ENCODE results near the gene COMMD6. TPM values are rescaled to one million over a fixed set of nuclear protein-coding genes. Genes with fewer than 3 reads are reported as not detected.
A peak's percentile ranks its signal among the peaks of the same experiment; 100 is the strongest.
"Not testable (repeated sequence)": the region's sequence is repeated elsewhere in the genome, so short reads cannot be mapped to it uniquely, and the experiment has no call there.

The COMMD6 gene
- total and polyA plus RNA-seq, 8 donors = 15.4 to 372 (median 152) TPM

GRCh38 chr13:75554464-75554863 is 16.8 kb upstream of the COMMD6 start:
- 93 to 100% (median 96%) methylated on average over 1 of the region's 1 CpG for WGBS, 5 donors
- no peak for DNase-seq
- H3K27ac ChIP-seq = no peak overlapping the region
- no peaks in the 10 kb centered on the region for H3K27me3 ChIP-seq
- intact Hi-C loops (cut with DNase I; ENCODE audit: low total_unique reads) = no loop called here
- peaks cover 0 to 22% (median 19%) of the 10 kb centered on the region in 4 donors for H3K36me3 ChIP-seq
- TF ChIP-seq EP300 (IDR thresholded peaks at IDR 0.05) = no peak
- no peak for TF ChIP-seq POLR2AphosphoS5 (IDR thresholded peaks at IDR 0.05)
- H3K4me1 ChIP-seq = peaks cover 13 to 42% (median 22%) of the 10 kb centered on the region in 4 donors
- no peak overlapping the region for H3K4me3 ChIP-seq
- H3K9me3 ChIP-seq = no peaks in the 10 kb centered on the region

GRCh38 chr13:75550159-75550567 is 12.5 kb upstream of the COMMD6 start:
- DNase-seq = peak in 1 of 2 donors; percentile 79
- TF ChIP-seq EP300 (IDR thresholded peaks at IDR 0.05) = no peak
- no peak for TF ChIP-seq POLR2A (IDR thresholded peaks at IDR 0.05)
- no peak for TF ChIP-seq CTCF (IDR thresholded peaks at IDR 0.05)
- TF ChIP-seq POLR2AphosphoS5 (IDR thresholded peaks at IDR 0.05) = no peak
- WGBS, 5 donors = 0 to 4% (median 1%) methylated on average over 10 of the region's 10 CpGs
- Histone ChIP-seq H3K27me3 (no peaks in the 10 kb centered on the region), H3K4me1 (peaks cover 9 to 32% (median 17%) of the 10 kb centered on the region in 4 donors), H3K4me3 (peak overlapping the region; percentile 66 to 99 (median 88)), H3K36me3 (peaks cover 0 to 20% (median 14%) of the 10 kb centered on the region in 4 donors), H3K9me3 (no peaks in the 10 kb centered on the region), H3K27ac (peak overlapping the region; percentile 78 to 88 (median 84))
- intact Hi-C loops (cut with DNase I; ENCODE audit: low total_unique reads) = no loop called here

GRCh38 chr13:75549262-75550158 is 11.9 kb upstream of the COMMD6 start, which contains the start of gene UCHL3:
UCHL3 (plus strand) TSS chr13:75549791; CDS start chr13:75549821, 30 bp downstream.
- peak within 1 kb of the TSS; percentile 78 to 88 (median 84) for H3K27ac ChIP-seq
- WGBS, 5 donors = 0 to 1% (median 0%) methylated on average over 56 to 74 of the region's 74 CpGs
- H3K4me3 ChIP-seq = peak within 1 kb of the TSS; percentile 66 to 99 (median 88)
- H3K36me3 ChIP-seq = peaks cover 0 to 13% (median 8%) of the 10 kb centered on the region in 4 donors
- no peaks in the 10 kb centered on the region for H3K9me3 ChIP-seq
- peaks cover 9 to 32% (median 17%) of the 10 kb centered on the region in 4 donors for H3K4me1 ChIP-seq
- intact Hi-C loops (cut with DNase I; ENCODE audit: low total_unique reads) = no loop called here
- no peaks in the 10 kb centered on the region for H3K27me3 ChIP-seq
- TF ChIP-seq CTCF (IDR thresholded peaks at IDR 0.05) = peak in 5 of 7 experiments; percentile 78 to 96 (median 90)
- TF ChIP-seq POLR2A (IDR thresholded peaks at IDR 0.05) = no peak
- no peak for TF ChIP-seq EP300 (IDR thresholded peaks at IDR 0.05)
- peak; percentile 39 to 81 (median 76) for TF ChIP-seq POLR2AphosphoS5 (IDR thresholded peaks at IDR 0.05)
- peak; percentile 98 to 99 for DNase-seq

GRCh38 chr13:75547917-75548316 is 10.3 kb upstream of the COMMD6 start:
- no peak for DNase-seq
- intact Hi-C loops (cut with DNase I; ENCODE audit: low total_unique reads) = no loop called here
- 88 to 95% (median 89%) methylated on average over 3 of the region's 3 CpGs for WGBS, 5 donors
- Histone ChIP-seq H3K9me3 (no peaks in the 10 kb centered on the region), H3K27me3 (no peaks in the 10 kb centered on the region), H3K4me3 (no peak overlapping the region), H3K27ac (no peak overlapping the region), H3K4me1 (peaks cover 9 to 32% (median 17%) of the 10 kb centered on the region in 4 donors), H3K36me3 (no peaks in the 10 kb centered on the region)
- TF ChIP-seq EP300 (IDR thresholded peaks at IDR 0.05) (no peak), CTCF (IDR thresholded peaks at IDR 0.05) (no peak), POLR2AphosphoS5 (IDR thresholded peaks at IDR 0.05) (no peak), POLR2A (IDR thresholded peaks at IDR 0.05) (no peak)

- not testable (repeated sequence) for H3K9me3 ChIP-seq
Measured at GRCh38 chr13:75545386-75545785, 7.7 kb upstream of the COMMD6 start.

More at GRCh38 chr13:75545386-75545785, 7.7 kb upstream of the COMMD6 start:
- DNase-seq; H3K4me3 ChIP-seq; H3K27me3 ChIP-seq; intact Hi-C loops (cut with DNase I; ENCODE audit: low total_unique reads); H3K36me3 ChIP-seq; H3K27ac ChIP-seq: not testable (repeated sequence)
- H3K4me1 ChIP-seq = peaks cover 1 to 10% (median 6%) of the 10 kb centered on the region in 4 donors
- 84 to 93% (median 89%) methylated on average over 14 of the region's 14 CpGs for WGBS, 5 donors

All from stomach (tissue), 9 donors.